GM19372 (cell line): ENCODE results near the gene FBXO34.
"Not testable (repeated sequence)": the region's sequence is repeated elsewhere in the genome, so short reads cannot be mapped to it uniquely, and the experiment has no call there.

Experiments
- ATAC-seq: cut with Tn5 transposase; IDR thresholded peaks from one replicate; pipeline ENCODE4 v1.9.1; 2021; ENCODE audit warnings: mild to moderate bottlenecking, low read depth, moderate library complexity; ENCODE audit not compliant: unreplicated experiment

The FBXO34 gene

GRCh38 chr14:55373784-55374705, 102.8 kb downstream of the FBXO34 start:
- no peak for ATAC-seq

DNA sequence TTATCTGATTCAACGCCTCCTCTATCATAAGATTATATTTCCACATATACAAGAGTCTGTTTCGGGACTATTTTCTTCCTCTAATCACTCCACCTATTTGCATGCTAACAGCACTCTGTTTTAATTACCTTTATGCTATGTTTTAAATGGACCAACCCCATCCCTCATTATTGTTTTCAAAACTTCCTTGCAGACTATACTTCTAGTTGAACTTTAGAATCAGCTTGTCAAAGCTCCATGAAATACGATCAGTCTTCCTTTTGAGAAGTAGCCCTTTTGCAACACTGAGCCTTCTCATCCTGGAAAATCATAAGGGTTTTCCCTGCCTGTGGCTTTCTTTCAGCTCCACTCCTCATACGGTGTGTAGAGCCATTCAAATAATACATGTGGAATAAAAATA, 103.5 kb downstream of the FBXO34 start:
- ATAC-seq, result no peak

DNA sequence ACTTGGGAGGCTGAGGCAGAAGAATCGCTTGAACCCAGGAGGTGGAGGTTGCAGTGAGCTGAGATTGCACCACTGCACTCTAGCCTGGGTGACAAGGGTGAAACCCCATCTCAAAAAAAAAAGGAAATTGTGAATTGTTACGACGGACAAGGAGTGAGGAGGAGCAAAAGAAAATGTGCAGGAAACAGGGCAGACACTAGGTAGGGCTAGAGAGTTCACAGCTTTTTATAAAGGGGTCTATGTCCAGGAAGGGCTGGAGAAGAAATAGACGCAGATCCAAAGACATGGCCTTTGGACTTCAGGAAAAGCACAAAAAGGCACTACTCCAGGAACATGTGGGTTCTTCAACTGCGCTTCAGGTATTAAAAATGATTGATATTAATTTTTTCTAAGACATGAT, 106.0 kb downstream of the FBXO34 start:
- no peak for ATAC-seq

GRCh38 chr14:55381040-55381439, 109.8 kb downstream of the FBXO34 start:
- ATAC-seq, result no peak

DNA sequence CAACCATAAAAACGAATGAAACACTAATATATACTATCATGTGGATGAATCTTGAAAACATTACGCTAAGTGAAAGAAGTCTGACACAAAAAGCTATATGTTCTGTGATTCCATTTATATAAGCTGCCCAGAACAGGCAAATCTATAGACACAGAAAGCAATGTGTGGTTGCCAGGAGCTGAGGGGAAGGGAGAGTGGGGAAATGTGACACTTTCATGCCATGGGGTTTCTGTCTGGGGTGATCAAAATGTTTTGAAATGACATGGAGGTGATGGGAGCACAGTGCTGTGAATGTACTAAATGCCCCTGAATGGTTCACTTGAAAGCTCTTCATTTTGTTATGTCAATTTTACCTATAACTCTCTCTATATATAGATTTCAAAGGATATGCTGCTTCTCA, 110.3 kb downstream of the FBXO34 start:
- no peak for ATAC-seq

- ATAC-seq, result no peak
These were observed 111.3 kb downstream of the FBXO34 start for GRCh38 chr14:55382483-55382882.

DNA sequence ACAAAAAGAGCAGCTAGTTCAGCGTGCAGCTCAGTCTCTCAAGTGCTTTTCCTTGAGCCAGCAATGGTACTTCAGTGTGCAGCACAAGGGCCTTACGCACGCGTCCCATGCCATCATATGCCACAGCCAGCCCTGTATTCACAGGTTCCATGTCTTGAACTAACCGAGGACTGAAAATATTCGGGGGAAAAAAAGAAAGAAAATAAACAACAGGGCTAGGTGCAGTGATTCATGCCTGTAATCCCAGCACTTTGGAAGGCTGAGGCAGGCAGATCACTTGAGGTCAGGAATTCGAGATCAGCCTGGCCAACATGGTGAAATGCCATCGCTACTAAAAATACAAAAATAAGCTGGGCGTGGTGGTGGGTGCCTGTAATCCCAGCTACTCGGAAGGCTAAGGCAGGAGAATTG, 111.8 kb downstream of the FBXO34 start:
- not testable (repeated sequence) for ATAC-seq

GRCh38 chr14:55383541-55384140, 112.4 kb downstream of the FBXO34 start:
- ATAC-seq, result no peak

DNA sequence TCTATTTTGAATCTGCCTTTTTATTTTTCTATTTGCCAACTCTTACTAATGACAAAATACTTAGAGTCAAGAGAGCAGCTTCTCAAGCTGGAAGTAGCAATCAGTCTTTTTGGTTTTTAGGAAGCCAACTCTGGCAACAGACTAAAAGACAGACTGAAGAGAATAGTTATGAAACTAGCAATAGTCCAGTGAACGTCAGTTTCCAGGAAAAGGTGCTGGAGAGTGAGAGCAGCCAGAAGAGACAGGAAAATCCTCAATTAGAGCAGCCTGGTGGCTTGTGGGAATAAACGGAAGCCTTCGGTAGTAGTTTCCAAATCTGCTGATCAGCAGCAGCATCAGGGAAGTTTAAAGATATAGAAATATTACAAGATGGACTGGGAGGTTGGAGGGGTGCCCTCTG, 113.3 kb downstream of the FBXO34 start:
- no peak for ATAC-seq

- ATAC-seq, result no peak
These were observed 115.0 kb downstream of the FBXO34 start for GRCh38 chr14:55386037-55386808.

DNA sequence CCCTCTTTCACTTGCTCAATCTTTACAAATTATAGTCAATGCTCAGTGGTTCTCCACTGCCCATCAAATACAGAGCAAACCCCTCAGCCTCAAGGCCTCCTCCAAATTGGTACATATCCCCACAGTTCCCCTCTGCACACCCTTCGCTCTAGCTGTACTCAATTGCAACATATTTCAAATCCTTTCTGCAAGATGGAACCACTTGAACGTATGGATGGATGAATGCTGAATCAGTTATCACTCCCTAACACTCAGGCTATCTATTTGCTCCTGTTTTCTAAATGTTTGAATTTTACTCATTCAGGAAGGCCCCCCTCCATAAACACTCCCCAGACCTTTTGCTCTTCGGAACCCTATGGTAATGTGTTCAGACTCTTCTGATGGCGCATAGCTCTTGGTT, 115.9 kb downstream of the FBXO34 start:
- no peak for ATAC-seq

DNA sequence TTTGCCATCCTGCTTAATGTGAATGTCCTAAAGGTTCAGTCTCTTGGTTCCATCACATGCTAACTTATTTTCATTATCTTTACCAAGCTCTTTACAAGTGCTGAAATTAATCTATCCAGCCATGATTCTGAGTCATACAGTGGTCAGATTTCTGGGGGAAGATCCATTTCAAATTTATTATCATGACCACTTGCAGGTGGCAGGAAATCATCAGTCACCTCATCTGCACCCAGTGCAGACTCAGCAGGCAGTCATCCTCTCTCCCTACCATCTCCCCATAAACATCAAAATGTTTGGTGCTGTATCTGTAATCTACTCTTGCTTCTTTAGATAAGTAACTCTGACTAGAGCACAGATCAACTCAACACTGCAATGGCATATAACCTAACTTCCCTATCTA, 116.9 kb downstream of the FBXO34 start:
- ATAC-seq, result no peak

DNA sequence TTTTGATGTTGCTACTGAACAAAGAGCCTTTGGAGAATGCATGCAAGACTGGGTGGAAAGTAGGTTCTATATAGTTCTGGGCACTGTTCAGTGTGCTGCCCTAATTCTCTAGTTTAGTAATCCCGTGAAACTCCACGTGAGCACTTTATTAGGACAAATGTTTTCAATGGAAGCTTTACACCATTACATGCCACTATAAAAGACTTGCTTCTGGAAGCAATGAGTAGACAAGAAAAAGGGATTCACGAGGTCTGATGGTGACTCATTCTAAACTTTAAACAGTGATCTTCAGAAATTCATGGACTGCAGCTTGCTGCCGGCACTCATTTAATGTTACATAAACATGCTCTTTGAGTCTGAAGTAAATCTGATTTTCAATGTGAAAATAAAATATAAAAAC, 118.1 kb downstream of the FBXO34 start:
- no peak for ATAC-seq

DNA sequence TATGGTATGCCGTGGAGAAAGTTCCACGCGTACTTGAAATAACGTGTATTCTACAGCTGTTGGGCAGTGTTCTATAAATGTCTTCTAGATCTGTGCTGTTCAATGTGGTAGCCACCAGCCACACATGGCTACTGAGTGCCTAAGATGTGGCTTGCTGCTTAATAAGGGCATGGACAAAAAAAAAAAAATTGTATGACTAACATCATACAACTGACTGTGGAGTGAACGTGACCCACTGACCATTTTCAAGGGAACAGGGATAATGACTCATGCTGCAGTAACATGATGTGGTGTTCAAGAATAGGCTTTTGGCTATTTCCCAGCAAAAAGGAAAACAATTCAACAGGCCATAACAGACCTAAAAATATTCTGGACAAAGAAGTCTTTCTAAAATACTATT, 127.5 kb downstream of the FBXO34 start:
- ATAC-seq, result no peak

- no peak for ATAC-seq
These were observed 128.0 kb downstream of the FBXO34 start for GRCh38 chr14:55399183-55399582.

DNA sequence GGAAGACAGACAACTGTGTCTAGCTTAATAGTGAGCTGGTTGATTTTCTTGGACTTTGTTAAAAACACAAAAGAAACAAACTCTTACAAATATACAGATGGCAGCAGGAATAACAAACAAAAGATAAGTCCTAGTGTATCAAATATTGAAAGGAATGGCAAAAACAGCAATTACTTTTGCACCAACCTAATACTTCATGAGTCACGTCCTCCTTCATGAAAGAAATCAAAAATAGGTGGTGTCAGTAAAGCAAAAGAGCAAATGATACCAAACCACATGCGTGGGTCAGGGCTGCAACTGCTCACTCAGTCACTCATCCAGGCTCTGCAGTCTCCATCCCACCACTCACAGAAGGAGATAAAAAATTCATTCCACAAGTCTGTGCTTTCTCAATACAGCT, 128.6 kb downstream of the FBXO34 start:
- ATAC-seq, result no peak

DNA sequence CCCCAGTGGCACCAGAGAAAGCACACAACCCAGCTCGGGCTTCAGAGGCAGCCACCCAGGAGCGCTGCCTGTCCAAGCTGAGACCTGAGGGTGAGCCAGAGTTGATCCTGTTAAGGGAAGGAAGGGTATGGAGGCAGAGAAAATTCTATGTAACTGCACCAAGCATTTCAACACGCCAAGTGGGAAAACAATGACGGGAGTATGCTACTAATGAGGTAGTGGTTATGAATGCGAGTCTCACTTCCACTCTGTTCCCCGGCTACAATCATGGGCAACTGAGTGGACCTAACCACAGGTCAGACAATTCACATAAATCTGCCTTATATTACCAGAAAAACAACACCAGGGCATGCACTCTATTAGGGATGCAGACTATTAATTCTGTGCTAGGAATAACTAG, 130.5 kb downstream of the FBXO34 start:
- no peak for ATAC-seq
